HepG2 (cell line): ENCODE results near the gene ZNF318. TPM values are rescaled to one million over a fixed set of nuclear protein-coding genes. Genes with fewer than 3 reads are reported as not detected.

Experiments
- KLF9 ChIP-seq: IDR thresholded peaks from 2 replicates; pipeline ENCODE4 v1.6.1; 2016; ENCODE audit warnings: low read depth
- NCOR1 ChIP-seq: fragments of 200-600 bp; sonication (generic); IDR thresholded peaks from 2 replicates; pipeline ENCODE4 v1.7.0; 2017; ENCODE audit warnings: antibody characterized with exemption, low read length, borderline replicate concordance
- SETDB1 ChIP-seq: sonication (generic); formaldehyde crosslinking; IDR thresholded peaks from 2 replicates; pipeline ENCODE4 v1.5.1; 2020; ENCODE audit warnings: missing genetic modification reagents, mild to moderate bottlenecking, borderline replicate concordance
- SMAD1 ChIP-seq: sonication (generic); formaldehyde crosslinking; IDR thresholded peaks from 2 replicates; pipeline ENCODE4 v1.4.0; 2020; ENCODE audit warnings: missing genetic modification reagents, low read depth, mild to moderate bottlenecking, borderline replicate concordance
- SSRP1 ChIP-seq: IDR thresholded peaks from 2 replicates; pipeline ENCODE4 v1.6.1; 2016; ENCODE audit warnings: control low read depth
- STAG1 ChIP-seq: sonication (generic); formaldehyde crosslinking; IDR thresholded peaks from 2 replicates; pipeline ENCODE4 v1.4.0; 2020; ENCODE audit warnings: missing genetic modification reagents
- ZNF143 ChIP-seq: sonication (generic); formaldehyde crosslinking; IDR thresholded peaks from 2 replicates; pipeline ENCODE4 v1.4.0; 2020; ENCODE audit warnings: missing genetic modification reagents
- ZNF329 ChIP-seq: sonication (generic); formaldehyde crosslinking; IDR thresholded peaks from 2 replicates; pipeline ENCODE4 v1.9.0; 2021; ENCODE audit warnings: low read depth, mild to moderate bottlenecking, missing genetic modification reagents
- ZNF354B ChIP-seq: sonication (generic); formaldehyde crosslinking; IDR thresholded peaks from 2 replicates; pipeline ENCODE4 v1.8.0; 2022; ENCODE audit warnings: mild to moderate bottlenecking, missing genetic modification reagents
- ZNF441 ChIP-seq: sonication (generic); formaldehyde crosslinking; IDR thresholded peaks from 2 replicates; pipeline ENCODE4 v1.7.0; 2021; ENCODE audit warnings: missing genetic modification reagents, borderline replicate concordance
- ZNF569 ChIP-seq: sonication (generic); formaldehyde crosslinking; IDR thresholded peaks from 2 replicates; pipeline ENCODE4 v1.5.0; 2020; ENCODE audit warnings: mild to moderate bottlenecking, missing genetic modification reagents, moderate library complexity, borderline replicate concordance
- polyA plus RNA-seq, 8 experiments: library from polyadenylated mRNA; depleted of rRNA in 3 of 8; stranded (reverse) in 7 of 8; unstranded in 1 of 8; fragments of >200 nt; fragmentation: Illumina TruSeq in 4 of 8; extraction: Trizol in 4 of 8; gene quantifications; 2 replicates each; pipeline versions ENCODE4 v1.2.1 to v1.2.3, GENCODE V29; 2011 to 2016; ENCODE audit warnings: low read depth in 4 of 8, missing spikeins in 1 of 8, mixed read lengths in 1 of 8; ENCODE audit not compliant: insufficient read depth in 1 of 8
- total RNA-seq, 5 experiments: library from RNA; depleted of rRNA; stranded (reverse); fragments of >200 nt; fragmentation: Illumina TruSeq; extraction: Trizol; gene quantifications; 2 replicates each; pipeline ENCODE4 v1.2.3, GENCODE V29; 2016; ENCODE audit warnings: low read depth in 1 of 5
- TF ChIP-seq, protein P1 (sequence below): sonication (generic); formaldehyde crosslinking; IDR thresholded peaks from 2 replicates; pipeline ENCODE4 v1.4.0; 2020; ENCODE audit warnings: missing genetic modification reagents
- TF ChIP-seq, protein P2 (sequence below): sonication (generic); formaldehyde crosslinking; IDR thresholded peaks from 2 replicates; pipeline ENCODE4 v1.4.0; 2020; ENCODE audit warnings: missing genetic modification reagents
- TF ChIP-seq, protein P3 (sequence below): IDR thresholded peaks from 2 replicates; pipeline ENCODE4 v1.6.1; 2016
- TF ChIP-seq, protein P4 (sequence below), 2 experiments: fragments of 450-650 bp in 1 of 2; sonication (generic) in 1 of 2; formaldehyde crosslinking; IDR thresholded peaks; 2 replicates each; pipeline versions ENCODE4 v1.5.0 to v1.8.0; 2020 to 2022; ENCODE audit warnings: mild to moderate bottlenecking in 1 of 2, missing genetic modification reagents in 1 of 2
- TF ChIP-seq, protein P5 (sequence below), 2 experiments: sonication (generic) in 1 of 2; formaldehyde crosslinking in 1 of 2; IDR thresholded peaks; 2 replicates each; pipeline versions ENCODE4 v1.4.0 to v1.6.1; 2018 to 2020; ENCODE audit warnings: missing genetic modification reagents in 2 of 2, borderline replicate concordance in 1 of 2, low read depth in 1 of 2, mild to moderate bottlenecking in 1 of 2, missing biosample characterization in 1 of 2
- TF ChIP-seq, protein P6 (sequence below): sonication (generic); formaldehyde crosslinking; conservative IDR thresholded peaks from 2 replicates; pipeline ENCODE4 v1.4.0; 2020; ENCODE audit warnings: mild to moderate bottlenecking, missing genetic modification reagents, moderate library complexity
- TF ChIP-seq, protein P7 (sequence below): sonication (generic); formaldehyde crosslinking; IDR thresholded peaks from 2 replicates; pipeline ENCODE4 v1.5.0; 2020; ENCODE audit warnings: missing genetic modification reagents

ZNF318 gene
- total and polyA plus RNA-seq, 2 of the 13 experiments (the other 11 are each of a cell fraction or from before 2014, with no cell fraction given) = 13.0 to 14.5 TPM

DNA sequence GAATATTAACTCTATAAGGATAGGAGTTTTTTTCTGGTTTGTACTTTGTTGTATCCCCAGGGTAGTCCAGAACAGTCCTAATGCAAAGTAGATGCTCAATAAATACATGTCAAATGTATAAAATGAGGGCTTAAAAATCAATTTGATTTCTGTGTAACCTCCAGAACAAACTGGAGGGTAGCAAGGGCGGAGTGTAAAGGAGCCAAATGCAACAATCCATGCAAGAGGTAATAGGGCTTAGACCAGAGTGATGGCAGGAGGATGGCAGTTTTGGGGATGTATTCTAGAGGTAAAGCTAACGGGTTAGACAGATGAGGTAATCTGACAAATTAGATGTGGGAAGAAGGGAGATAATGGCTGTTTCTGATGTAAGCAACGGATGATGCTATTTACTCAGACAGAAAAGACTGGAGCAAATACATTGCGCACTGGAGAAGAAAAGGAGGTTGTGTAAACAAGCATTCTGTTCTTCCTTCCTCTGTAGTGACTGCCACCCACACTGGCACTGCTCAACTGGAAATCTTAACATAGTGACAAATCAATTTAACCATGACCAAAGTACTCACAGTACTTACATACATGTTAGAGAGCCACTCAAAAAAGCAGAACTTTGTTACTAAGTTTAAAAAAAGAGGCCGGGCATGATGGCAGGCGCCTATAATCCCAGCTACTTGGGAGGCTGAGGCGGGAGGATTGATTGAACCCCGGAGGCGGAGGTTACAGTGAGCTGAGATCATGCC is 2.0 kb downstream of the ZNF318 start (continued):
- TF ChIP-seq, protein P1, sequence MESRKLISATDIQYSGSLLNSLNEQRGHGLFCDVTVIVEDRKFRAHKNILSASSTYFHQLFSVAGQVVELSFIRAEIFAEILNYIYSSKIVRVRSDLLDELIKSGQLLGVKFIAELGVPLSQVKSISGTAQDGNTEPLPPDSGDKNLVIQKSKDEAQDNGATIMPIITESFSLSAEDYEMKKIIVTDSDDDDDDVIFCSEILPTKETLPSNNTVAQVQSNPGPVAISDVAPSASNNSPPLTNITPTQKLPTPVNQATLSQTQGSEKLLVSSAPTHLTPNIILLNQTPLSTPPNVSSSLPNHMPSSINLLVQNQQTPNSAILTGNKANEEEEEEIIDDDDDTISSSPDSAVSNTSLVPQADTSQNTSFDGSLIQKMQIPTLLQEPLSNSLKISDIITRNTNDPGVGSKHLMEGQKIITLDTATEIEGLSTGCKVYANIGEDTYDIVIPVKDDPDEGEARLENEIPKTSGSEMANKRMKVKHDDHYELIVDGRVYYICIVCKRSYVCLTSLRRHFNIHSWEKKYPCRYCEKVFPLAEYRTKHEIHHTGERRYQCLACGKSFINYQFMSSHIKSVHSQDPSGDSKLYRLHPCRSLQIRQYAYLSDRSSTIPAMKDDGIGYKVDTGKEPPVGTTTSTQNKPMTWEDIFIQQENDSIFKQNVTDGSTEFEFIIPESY = no peak
- TF ChIP-seq, protein P2, sequence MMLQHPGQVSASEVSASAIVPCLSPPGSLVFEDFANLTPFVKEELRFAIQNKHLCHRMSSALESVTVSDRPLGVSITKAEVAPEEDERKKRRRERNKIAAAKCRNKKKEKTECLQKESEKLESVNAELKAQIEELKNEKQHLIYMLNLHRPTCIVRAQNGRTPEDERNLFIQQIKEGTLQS (CRISPR knock-in tag) = no peak
- TF ChIP-seq ZNF143 (CRISPR knock-in tag) = no peak
- no peak for TF ChIP-seq NCOR1
- no peak for TF ChIP-seq ZNF329
- 0 out of 2 replicates have a peak, but pooled peaks have one; percentile 39 for TF ChIP-seq SSRP1 (CRISPR knock-in tag)
- TF ChIP-seq, protein P3, sequence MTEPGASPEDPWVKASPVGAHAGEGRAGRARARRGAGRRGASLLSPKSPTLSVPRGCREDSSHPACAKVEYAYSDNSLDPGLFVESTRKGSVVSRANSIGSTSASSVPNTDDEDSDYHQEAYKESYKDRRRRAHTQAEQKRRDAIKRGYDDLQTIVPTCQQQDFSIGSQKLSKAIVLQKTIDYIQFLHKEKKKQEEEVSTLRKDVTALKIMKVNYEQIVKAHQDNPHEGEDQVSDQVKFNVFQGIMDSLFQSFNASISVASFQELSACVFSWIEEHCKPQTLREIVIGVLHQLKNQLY (CRISPR knock-in tag) = no peak
- TF ChIP-seq, protein P4, sequence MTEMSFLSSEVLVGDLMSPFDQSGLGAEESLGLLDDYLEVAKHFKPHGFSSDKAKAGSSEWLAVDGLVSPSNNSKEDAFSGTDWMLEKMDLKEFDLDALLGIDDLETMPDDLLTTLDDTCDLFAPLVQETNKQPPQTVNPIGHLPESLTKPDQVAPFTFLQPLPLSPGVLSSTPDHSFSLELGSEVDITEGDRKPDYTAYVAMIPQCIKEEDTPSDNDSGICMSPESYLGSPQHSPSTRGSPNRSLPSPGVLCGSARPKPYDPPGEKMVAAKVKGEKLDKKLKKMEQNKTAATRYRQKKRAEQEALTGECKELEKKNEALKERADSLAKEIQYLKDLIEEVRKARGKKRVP (CRISPR knock-in tag; IDR thresholded peaks at IDR 0.05) = peak in 1 of 2 experiments; percentile 12; a peak in 1 of 4 replicates
- TF ChIP-seq, protein P5, sequence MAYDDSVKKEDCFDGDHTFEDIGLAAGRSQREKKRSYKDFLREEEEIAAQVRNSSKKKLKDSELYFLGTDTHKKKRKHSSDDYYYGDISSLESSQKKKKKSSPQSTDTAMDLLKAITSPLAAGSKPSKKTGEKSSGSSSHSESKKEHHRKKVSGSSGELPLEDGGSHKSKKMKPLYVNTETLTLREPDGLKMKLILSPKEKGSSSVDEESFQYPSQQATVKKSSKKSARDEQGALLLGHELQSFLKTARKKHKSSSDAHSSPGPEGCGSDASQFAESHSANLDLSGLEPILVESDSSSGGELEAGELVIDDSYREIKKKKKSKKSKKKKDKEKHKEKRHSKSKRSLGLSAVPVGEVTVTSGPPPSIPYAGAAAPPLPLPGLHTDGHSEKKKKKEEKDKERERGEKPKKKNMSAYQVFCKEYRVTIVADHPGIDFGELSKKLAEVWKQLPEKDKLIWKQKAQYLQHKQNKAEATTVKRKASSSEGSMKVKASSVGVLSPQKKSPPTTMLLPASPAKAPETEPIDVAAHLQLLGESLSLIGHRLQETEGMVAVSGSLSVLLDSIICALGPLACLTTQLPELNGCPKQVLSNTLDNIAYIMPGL (CRISPR knock-in tag; IDR thresholded peaks at IDR 0.05; ENCODE audit: borderline replicate concordance in 1 of 2, low read depth in 1 of 2) = no peak
- TF ChIP-seq, protein P6, sequence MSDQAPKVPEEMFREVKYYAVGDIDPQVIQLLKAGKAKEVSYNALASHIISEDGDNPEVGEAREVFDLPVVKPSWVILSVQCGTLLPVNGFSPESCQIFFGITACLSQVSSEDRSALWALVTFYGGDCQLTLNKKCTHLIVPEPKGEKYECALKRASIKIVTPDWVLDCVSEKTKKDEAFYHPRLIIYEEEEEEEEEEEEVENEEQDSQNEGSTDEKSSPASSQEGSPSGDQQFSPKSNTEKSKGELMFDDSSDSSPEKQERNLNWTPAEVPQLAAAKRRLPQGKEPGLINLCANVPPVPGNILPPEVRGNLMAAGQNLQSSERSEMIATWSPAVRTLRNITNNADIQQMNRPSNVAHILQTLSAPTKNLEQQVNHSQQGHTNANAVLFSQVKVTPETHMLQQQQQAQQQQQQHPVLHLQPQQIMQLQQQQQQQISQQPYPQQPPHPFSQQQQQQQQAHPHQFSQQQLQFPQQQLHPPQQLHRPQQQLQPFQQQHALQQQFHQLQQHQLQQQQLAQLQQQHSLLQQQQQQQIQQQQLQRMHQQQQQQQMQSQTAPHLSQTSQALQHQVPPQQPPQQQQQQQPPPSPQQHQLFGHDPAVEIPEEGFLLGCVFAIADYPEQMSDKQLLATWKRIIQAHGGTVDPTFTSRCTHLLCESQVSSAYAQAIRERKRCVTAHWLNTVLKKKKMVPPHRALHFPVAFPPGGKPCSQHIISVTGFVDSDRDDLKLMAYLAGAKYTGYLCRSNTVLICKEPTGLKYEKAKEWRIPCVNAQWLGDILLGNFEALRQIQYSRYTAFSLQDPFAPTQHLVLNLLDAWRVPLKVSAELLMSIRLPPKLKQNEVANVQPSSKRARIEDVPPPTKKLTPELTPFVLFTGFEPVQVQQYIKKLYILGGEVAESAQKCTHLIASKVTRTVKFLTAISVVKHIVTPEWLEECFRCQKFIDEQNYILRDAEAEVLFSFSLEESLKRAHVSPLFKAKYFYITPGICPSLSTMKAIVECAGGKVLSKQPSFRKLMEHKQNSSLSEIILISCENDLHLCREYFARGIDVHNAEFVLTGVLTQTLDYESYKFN = no peak
- TF ChIP-seq KLF9 (CRISPR knock-in tag) = no peak
- TF ChIP-seq ZNF441 (CRISPR knock-in tag) = no peak
- TF ChIP-seq SMAD1 (CRISPR knock-in tag) = no peak
- TF ChIP-seq ZNF354B (CRISPR knock-in tag) = no peak
- TF ChIP-seq SETDB1 (CRISPR knock-in tag) = no peak
- no peak for TF ChIP-seq STAG1 (CRISPR knock-in tag)
- TF ChIP-seq, protein P7, sequence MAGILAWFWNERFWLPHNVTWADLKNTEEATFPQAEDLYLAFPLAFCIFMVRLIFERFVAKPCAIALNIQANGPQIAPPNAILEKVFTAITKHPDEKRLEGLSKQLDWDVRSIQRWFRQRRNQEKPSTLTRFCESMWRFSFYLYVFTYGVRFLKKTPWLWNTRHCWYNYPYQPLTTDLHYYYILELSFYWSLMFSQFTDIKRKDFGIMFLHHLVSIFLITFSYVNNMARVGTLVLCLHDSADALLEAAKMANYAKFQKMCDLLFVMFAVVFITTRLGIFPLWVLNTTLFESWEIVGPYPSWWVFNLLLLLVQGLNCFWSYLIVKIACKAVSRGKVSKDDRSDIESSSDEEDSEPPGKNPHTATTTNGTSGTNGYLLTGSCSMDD (CRISPR knock-in tag) = 0 out of 2 replicates have a peak, but pooled peaks have one; percentile 34
- TF ChIP-seq ZNF569 (CRISPR knock-in tag) = no peak
